NCI-H69 (cell line): ENCODE measurements around the gene ZFAND5.

Experiments used
- DNase-seq: peaks from one replicate; lab custom pipeline; 2025; lab: John Stamatoyannopoulos, UW

ZFAND5 gene

DNA sequence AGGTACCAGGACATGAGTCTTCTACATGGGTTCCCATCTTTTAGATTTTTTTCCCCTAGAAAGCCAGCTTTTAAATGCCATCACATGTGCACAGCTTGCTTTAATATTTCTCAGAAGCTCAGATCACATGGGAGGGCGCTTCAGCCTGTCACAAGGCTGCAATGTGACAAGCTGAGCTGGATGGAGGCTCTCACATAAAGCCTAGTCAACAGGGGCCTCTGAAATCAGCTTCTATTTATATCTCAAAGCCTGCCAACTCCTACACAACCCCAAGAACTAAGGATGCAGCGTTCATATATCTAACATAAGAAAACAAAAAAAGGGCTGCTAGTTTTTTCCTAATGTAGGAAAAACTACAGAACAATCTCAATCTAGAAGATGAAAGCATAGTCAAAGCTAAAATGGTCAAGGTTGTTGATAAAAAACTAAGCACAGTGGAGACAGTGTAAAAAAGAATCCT, 2.3 kb downstream of the ZFAND5 start:
- DNase-seq = peak; percentile 80

DNA sequence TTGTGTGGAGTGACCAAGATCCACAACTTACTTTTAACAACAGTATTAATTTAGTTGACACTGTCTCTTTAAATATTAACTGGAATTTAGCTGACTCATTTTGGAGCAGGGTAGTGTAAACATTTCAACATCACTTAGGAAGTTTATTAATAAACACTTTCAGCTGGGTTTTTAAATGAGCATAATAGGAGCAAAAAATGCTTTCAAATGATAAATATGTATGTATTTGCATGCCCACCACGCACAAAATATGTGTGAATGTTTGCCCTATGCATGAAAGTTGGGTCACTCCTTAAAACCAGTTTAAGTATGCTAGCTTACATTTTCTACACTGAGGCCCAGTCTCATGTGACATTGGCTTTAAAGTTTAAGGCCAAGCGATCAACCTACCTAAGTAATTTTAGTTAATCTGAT, 2.9 kb downstream of the ZFAND5 start:
- no peak for DNase-seq

DNA sequence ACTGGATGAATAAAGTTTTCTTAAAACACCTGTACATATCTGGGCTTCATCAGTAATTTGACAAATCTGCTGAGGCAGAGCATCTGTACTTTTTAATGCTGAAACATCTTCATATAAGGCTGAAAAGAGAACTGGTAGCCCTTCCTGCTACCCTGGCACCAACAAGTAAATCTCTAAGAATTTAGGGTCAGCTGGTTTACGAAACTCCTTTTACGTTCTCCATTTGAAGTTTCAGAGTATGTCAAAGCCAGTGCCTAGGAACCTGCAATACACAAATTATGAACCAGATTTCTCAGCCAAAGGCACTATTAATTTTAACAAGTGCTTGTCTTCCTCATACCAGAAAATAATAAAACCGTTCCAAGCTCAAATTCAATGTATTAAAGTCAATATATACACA, 3.8 kb downstream of the ZFAND5 start:
- no peak for DNase-seq

DNA sequence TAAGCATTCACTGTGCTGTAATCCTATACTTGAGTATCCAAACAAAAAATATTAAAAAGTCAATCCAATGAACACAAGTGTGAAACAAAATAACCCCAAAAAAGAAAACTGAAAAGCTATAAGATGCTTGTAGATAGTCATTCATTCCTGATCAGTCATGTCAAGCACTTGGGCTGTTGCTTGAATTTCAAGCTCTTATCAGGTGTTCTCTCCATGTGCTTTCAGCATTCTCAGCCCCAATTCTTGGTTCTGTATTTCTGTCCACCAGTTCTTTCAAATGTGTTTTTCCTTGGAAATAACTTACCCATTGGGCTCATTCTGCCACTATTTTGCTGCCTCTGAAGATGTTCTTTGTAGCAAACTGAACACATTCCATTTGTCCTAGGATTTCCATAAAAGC, 4.7 kb downstream of the ZFAND5 start:
- DNase-seq = no peak

DNA sequence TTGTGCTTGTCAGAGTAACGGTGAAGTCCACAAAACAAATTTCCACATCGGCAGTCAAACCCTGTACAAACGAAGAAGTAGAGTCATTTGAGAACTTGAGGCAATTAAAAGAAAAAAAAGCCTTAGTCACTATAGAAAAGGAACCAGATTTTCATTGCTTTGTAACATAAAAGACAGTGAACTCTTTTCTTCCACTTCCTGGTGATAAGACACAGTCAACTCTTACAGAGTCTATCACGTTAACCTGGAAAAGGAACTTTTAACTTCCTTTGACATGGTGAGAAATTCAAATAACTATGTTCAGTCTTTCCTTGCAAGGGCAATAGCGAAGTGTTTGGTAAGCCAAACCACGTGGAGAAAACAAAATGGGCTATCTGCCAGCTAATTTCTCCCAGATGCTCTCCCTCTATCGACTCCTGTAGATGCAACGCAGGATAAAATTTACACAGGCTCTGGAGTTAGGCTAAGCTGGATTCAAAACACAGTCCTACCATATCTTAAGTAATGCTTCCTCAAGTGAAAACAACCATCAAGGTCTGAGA, 8.9 kb downstream of the ZFAND5 start:
- no peak for DNase-seq

DNA sequence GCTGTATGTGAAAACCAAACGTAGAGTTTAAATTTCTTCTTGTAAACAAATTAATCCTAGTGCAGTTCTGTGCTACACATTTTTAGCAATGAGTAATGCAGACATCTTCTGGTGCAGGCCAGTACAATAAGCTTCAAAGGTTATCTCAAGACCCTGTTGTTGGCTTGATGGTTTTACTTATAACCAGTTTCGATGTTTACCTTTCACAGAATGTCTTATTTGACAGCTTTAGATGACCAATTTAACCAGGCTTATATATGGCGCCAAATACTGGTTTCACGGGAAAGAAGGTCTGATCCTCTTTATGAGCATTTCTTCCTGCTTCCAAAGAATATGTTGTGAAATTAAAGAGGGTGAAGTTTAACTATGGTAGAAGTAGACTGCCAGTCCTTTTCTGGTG, 9.9 kb downstream of the ZFAND5 start:
- no peak for DNase-seq

DNA sequence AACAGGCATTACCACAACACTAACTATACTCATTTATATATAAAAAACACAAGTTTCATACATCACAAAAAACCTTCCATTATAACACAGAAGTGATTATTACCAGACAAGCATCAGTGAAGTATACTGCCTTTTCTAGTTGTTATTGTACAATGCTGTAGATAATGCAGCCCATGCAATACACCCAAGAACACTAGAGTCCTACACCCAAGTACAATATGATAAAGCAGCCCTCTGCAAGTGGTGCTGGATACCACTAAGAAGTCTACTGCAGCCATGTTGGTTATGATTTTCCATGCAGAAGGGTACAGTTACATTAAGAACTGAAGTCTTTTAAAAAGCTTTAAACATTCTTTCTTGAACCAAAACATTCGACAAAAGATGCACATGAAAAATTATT, 10.3 kb downstream of the ZFAND5 start:
- DNase-seq = no peak

DNA sequence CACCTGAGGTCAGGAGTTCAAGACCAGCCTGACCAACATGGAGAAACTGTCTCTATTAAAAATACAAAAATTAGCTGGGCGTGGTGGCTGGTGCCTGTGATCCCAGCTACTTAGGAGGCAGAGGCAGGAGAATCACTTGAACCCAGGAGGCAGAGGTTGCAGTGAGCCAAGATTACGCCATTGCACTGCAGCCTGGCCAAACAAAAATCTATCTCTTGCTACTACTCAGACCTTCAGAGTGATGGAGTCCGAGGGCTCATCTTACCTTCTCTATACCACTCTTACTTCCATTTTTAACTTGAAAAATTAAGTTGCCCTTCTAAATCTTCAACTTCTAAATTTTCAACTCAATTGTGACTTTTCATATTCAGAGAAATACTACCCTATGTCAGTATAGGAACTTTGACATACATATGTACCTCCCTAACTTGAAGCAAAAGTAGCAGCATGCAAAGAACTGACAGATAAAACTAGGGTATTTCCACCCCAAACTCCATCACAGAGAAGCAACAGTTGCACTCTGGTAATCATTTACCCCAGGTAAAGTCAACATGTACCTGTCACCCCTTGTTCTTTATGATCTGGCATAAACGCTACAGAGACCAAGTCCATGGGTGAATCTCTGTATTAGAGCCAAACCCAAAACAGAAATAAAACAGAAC, 11.4 kb downstream of the ZFAND5 start:
- DNase-seq = no peak

DNA sequence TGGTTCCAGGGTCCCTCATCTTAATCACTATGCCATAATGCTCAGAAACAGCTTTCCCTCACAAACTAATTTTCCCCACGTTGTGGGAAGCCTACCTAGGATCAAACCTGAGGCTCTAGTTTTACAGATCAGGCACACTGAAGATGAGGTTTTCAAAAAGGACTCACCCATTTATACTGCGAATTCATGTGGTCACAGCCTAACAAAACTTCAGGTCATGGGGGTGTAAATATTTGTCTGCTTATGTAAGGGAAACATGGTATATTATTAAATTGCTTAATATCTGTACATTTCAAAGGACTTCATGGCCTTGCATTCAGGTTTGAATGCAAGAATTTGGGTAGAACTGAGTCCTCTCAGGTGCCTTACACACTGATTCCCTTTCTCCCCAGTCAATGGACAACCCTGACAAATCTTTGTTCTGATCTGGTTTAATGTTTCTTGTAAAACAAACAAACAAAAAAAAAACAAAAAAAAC, 12.1 kb downstream of the ZFAND5 start:
- DNase-seq = peak; percentile 26

DNA sequence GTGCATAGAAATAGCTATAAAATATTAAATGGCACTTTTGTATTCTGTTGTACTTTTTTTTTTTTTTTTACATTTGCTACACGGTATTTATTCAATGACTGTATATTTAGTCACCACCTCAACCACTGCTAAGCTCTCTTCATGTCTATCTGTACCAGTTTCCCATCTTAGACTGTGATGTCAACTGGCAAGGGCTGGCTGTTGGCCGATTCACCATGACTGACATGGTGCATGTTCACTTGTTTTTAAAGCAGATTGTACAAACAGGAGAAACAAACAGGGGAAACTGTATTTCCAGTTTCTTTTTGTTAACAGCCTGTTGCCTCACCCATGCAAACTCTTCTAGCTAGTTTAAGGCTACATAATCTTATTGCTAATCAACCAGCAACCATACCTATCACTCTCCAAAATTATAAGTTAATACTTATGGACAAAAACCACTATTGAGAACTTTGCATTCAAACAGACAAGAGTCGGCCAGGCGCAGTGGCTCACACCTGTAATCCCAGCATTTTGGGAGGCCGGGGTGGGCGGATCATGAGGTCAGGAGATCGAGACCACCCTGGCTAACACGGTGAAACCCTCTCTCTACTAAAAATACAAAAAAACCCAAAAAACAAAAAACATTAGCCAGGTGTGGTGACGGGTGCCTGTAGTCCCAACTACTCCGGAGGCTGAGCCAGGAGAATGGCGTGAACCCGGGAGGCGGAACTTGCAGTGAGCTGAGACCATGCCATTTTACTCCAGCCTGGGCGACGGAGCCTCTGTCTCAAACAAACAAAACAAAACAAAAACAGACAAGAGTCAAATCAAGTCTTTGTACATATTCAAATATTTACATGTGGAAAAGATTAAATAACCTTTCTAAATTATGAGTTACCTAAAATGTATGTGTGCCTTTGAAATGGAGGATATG, 13.2 kb downstream of the ZFAND5 start:
- DNase-seq = no peak

DNA sequence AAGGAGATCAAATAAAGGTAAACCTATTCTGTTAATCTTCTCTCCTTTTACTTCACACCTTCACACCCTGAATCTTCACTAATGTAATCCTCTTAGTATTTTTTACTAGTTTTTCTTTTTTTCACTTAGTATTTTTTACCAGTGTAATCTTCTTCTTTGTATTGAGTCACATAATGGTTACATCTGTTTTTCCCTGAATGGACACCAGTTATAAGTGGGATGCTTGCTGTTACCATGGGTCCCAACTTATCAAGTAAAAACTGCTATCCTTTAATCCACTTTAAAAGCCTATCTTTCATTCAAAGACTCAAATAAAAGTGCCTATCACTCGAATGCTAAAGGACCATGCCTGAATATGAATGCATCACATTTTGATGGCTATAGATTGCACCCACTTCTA, 15.1 kb downstream of the ZFAND5 start:
- no peak for DNase-seq

DNA sequence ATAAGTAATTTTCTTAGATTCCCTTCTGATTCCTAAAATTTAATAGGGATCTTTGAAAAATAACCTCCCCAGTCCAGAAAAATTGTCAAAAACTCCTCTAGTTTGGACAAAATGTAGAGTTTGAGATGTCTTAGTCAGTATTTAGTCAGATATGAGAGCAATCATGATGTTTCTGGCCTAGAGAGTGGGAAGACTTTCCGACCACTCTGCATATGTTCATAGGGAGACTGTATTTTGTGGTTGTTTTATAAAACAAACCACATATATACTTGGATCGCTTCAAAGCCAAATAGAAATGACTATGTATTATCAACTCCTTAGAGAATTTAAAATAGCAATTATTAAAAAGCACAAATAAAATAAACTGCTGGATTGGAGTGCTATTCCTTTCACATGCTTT, 15.8 kb downstream of the ZFAND5 start:
- no peak for DNase-seq

DNA sequence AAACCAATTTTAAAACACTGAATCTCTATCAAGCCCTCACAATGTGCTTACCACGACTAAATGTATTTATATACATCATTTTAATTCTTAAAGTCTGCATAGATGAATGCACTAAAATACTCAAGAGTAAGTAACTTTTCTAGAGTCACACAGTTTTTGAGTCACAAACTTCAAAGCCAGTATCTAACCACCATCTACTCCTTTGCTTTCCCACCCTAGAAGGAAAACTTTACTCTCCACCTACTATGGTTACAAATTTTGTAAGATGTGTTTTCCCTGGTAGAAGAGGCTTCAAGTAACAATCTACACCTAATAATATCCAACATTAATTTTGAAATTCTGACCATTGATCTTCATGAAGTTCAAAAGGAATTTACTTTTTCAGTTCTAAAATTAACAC, 18.7 kb downstream of the ZFAND5 start:
- DNase-seq = no peak

DNA sequence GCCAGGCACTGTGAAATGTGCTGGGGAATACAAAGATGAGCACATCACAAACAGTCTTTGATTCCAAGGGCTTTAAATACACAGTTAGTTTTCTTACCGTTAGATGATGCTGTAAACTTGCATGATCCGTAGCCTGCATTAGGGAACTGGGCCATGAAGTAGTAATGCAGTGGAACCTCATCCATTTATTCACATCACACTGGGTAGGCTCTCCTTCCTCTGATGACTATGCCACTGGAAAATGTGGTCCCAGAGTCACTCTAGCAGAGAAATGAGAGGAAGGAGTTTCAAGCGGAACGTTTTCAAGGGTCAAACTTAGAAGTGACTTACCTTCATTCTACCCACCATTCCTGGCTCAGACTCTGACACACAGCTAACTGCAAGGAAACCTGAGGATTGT, 26.4 kb downstream of the ZFAND5 start:
- DNase-seq = no peak

DNA sequence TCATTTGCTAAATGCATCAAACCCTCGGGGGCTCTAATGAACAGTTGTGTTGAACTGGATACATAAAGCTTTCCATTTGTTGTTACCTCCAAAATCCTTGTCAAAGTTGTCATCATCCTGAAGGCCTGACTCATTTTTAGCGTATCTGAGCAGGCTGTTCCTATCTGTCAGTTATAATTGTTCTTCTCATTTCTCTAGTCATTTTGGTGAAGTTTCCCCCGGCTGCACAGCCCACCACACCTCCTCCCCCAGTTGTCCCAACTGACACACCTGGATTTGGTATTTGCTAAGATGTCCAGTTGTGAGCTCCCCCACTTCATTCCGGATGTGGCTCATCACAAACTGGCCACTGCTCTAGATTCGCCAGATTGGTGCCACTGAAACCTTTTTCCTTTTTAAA, 27.7 kb downstream of the ZFAND5 start:
- no peak for DNase-seq

DNA sequence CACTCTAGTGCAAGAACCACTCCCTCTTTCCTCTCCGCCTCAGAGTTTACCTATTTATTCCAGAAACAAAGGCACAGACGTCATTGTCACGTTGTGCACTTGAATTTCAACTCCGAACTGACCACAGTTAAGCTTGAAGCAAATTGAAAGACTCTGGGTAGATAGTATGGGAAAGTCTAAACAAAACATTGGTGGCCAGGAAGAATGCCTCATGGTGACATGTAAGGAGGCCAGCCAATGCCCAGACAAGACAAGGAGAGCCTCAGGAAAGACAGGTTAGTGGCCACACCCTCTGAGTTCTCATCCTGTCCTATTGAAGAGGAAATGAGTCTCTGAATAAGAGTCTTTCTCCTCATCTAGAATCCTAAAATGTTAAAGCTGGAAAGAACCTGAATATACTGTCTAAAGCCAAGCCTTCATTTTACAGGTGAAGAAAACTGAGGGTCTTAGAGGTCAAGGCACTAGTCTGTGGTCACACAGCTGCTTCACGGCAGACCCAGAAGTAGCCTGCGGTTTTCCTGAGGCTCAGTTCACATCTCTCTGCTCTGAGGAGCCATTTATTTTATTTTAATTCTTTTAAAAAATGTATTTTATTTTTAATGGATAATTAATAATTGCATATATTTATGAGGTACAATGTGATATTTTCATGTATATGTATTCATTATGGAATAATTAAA, 30.2 kb downstream of the ZFAND5 start:
- no peak for DNase-seq

DNA sequence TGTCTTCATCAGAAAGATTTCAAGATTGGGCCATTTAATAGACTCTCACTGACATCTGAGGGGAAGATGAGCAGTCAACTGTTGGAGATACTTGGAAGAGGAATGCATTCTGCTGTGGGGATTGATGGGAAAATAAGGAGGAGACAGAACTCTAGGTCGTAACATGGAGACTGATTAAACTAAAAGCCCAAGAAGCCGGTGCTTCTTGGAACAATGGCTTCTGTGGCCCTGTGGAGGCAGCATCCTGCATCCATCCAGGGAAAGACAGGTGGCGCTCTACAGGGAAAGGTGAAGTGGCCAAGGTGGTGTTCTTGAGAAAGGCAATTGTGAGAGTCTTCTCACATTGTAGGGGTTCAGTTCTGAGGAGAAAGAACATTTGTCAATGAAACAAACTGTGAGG, 31.3 kb downstream of the ZFAND5 start:
- peak; percentile 63 for DNase-seq

DNA sequence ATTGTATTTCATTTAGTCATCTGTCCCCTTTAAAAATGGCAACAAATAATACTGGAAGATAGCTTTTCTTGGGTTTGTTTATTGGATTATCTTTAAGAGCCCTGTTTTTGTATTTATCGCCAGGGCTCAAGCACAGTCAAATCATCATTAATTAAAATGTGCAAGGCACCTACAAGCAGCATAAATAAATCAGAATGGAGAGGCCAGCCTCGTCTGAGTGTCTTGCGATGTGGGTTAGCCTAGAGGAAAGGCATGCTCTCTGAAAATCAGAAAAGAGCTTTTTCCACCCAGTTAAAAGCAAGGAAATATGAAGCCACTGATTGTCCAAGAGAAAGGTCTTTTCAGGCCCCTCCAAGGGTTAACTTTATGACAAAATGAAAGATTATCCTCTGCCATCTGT, 31.8 kb downstream of the ZFAND5 start:
- peak; percentile 72 for DNase-seq

DNA sequence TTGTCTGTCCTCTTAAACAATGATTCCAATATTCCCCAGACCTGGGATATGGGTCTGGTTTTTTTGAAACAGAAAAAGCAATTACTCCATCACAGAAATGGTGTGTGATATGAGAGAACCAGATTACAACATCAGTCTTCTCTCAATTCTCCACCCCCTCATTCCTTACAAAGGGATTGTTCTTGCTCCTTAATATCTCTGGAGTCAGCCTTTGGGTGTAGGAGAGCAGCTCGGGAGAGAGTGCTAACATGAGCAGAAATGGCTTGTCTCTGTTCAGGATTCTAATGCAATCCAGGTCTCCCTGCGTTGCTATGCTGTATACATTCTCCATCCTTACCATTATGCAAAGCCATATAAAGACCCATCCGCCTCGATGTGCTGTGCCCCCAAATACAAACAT, 32.7 kb downstream of the ZFAND5 start:
- DNase-seq = peak; percentile 6

DNA sequence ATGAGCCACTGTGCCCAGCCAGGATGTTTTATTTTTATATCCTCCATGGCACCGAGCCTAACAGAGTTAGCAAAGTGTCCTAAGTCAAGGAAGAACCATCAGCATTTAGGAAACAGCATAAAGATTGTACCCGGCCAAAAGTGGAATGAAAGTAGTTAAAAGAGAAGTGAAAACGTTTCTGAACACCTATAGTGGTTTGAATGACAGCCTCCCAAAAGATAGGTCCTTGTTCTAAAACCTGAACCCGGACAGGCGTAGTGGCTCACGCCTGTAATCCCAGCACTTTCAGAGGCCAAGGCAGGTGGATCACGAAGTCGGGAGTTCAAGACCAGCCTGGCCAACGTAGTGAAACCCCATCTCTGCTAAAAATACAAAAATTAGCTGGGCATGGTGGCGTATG, 37.4 kb downstream of the ZFAND5 start:
- no peak for DNase-seq

DNA sequence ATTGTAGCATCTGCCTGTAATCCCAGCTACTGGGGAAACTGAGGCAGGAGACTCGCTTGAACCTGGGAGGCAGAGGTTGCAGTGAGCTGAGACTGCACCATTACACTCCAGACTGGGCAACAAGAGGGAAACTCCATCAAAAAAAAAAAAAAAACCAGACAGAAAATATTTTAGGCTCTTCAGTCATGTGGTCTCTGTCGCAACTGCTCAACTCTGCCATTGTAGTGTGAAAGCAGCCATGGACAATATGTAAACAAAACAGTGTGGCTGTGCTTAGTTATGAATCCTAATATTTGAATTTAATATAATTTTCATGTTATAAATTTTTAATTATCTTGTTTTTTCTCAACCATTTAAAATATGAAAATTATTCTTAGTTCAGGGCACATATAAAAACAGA, 38.4 kb downstream of the ZFAND5 start:
- no peak for DNase-seq

DNA sequence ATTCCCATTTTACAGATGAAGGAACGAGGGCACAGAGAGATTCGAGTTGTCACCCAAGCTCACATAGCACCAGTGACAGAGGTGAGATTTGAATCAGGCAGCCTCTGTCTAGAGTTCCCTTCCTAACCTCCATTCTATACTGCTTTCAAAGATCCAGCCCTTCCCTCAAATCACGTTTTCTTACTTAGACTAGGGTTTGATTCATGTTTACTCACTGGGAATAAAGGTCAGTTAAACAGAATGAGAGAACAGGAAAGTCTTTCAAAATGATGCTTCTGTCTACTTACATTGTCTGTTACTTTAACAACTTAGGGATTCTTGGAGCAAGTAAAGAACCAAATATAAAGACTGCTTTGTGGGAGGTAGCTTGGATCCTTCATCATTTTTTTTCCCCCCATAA, 40.0 kb downstream of the ZFAND5 start:
- no peak for DNase-seq

DNA sequence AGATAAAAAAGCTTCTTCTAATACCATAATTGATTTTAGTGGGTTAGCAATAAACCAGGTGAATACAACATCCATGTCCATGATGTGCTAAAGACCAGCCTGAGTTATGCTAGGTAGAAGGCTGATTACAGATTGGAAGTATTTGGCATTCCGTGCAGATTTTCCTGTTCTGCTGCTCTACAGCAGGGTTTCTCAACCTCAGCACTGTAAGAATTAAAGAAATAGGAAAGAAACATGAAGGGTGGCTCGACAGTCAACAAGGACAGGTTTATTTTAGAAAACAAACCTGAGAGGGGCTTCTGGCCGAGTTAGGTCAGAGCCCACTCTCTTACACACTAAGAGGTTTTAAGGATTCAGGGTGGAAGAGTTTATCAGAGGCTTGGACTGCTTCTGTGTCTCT, 42.3 kb downstream of the ZFAND5 start:
- no peak for DNase-seq
